Suprapubic skin (tissue), 4 donors: Measurements from ENCODE around the gene POF1B. TPM values are rescaled to one million over a fixed set of nuclear protein-coding genes. Genes with fewer than 3 reads are reported as not detected.

Experiments
- DNase-seq, 2 donors: peaks; one replicate each; pipeline ENCODE4 v3.0.0-alpha.2; 2019; ENCODE audit warnings: low spot score in 2 of 2
- H3K27ac ChIP-seq: fragments of 200-600 bp; sonication (generic); one replicate; pipeline ENCODE4 v1.5.1; 2019
- H3K27me3 ChIP-seq: fragments of 200-600 bp; sonication (generic); one replicate; pipeline ENCODE4 v1.5.1; 2019
- H3K36me3 ChIP-seq: fragments of 200-600 bp; sonication (generic); one replicate; pipeline ENCODE4 v1.5.1; 2019
- H3K4me1 ChIP-seq: fragments of 200-600 bp; sonication (generic); one replicate; pipeline ENCODE4 v1.5.1; 2019
- H3K4me3 ChIP-seq: fragments of 200-600 bp; sonication (generic); one replicate; pipeline ENCODE4 v1.5.1; 2019; ENCODE audit warnings: mild to moderate bottlenecking
- H3K9me3 ChIP-seq: fragments of 200-600 bp; sonication (generic); one replicate; pipeline ENCODE4 v1.5.1; 2019
- CTCF ChIP-seq, 2 donors: fragments of 200-600 bp in 1 of 2; fragments of 450-650 bp in 1 of 2; sonication (generic) in 1 of 2; IDR thresholded peaks; one replicate each; pipeline ENCODE4 v1.5.1; 2016 to 2019; ENCODE audit warnings: antibody characterized with exemption in 2 of 2, mild to moderate bottlenecking in 1 of 2, moderate library complexity in 1 of 2
- EP300 ChIP-seq: sonication (generic); formaldehyde crosslinking; IDR thresholded peaks from one replicate; pipeline ENCODE4 v1.6.1; 2017; ENCODE audit warnings: antibody characterized with exemption
- POLR2A ChIP-seq, 2 donors: fragments of 450-650 bp; IDR thresholded peaks; one replicate each; pipeline ENCODE4 v1.6.1; 2017; ENCODE audit warnings: antibody characterized with exemption in 2 of 2, mild to moderate bottlenecking in 2 of 2, moderate library complexity in 2 of 2
- POLR2AphosphoS5 ChIP-seq, 3 donors: sonication (generic); formaldehyde crosslinking; IDR thresholded peaks; one replicate each; pipeline ENCODE4 v1.6.1; 2017; ENCODE audit warnings: antibody characterized with exemption in 3 of 3
- WGBS: methylation state at CpG from one replicate; pipeline ENCODE4 v1.1.5; 2018; 5-methylcytosine and 5-hydroxymethylcytosine counted together
- total RNA-seq, 4 donors: library from RNA; depleted of rRNA; stranded (reverse); fragments of >200 nt; gene quantifications; one replicate each; pipeline ENCODE4 v1.1.0, GENCODE V29; 2016

The POF1B gene
- total RNA-seq, 4 donors from 2014 or later: 139 to 330 (median 304) TPM

DNA sequence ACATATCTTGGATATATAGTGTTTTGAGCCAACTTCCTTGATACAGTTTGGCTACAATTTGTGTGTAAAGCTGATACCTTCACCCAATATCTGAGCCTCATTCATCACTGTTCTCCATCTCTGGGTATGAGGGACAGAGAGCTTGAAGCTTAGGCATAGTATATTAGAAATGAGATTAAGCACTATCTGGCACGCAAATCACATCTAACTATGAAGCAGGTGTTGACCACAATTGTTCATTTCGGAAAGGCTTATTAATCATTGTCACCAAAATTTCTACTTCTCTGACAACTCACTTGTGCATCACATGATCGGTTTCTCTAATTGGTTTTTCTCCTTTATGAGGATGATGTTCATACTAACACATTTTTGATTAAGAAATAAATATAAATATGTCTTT, 2.1 kb upstream of the POF1B start:
- Histone ChIP-seq H3K9me3 (no peaks in the 10 kb centered on the region), H3K4me1 (no peaks in the 10 kb centered on the region), H3K36me3 (no peaks in the 10 kb centered on the region), H3K4me3 (no peak overlapping the region), H3K27me3 (no peaks in the 10 kb centered on the region), H3K27ac (no peak overlapping the region)
- no peak for DNase-seq
- 61% methylated on average over 3 of the region's 3 CpGs for WGBS
- TF ChIP-seq CTCF (IDR thresholded peaks at IDR 0.05) (no peak), POLR2A (IDR thresholded peaks at IDR 0.05) (no peak), POLR2AphosphoS5 (IDR thresholded peaks at IDR 0.05) (no peak), EP300 (no peak)

DNA sequence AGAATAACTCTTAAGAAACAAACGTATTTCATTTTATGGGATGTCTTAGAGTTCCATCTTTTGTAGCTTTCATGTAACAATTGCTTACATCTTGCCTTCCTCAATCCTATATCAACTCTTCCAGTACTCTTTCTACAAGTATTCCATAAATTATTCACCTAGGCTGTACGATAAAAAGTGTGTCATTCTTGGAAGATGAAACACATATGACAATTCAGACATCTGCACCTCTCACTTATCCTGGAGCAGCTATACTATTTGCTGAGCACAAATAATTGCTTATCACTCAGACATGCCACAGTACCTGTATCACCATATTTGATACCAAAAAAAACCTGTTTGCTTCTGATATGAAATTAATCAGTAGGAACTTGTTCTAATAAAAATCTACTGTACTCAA, 1.0 kb downstream of the POF1B start:
- WGBS: 44% methylated on average over 2 of the region's 2 CpGs
- Histone ChIP-seq H3K27ac (peak overlapping the region; percentile 74), H3K4me3 (peak overlapping the region; percentile 40), H3K27me3 (no peaks in the 10 kb centered on the region), H3K9me3 (no peaks in the 10 kb centered on the region), H3K36me3 (no peaks in the 10 kb centered on the region), H3K4me1 (no peaks in the 10 kb centered on the region)
- TF ChIP-seq POLR2AphosphoS5 (IDR thresholded peaks at IDR 0.05): no peak
- no peak for TF ChIP-seq EP300
- no peak for TF ChIP-seq POLR2A (IDR thresholded peaks at IDR 0.05)
- no peak for TF ChIP-seq CTCF (IDR thresholded peaks at IDR 0.05)
- no peak for DNase-seq

DNA sequence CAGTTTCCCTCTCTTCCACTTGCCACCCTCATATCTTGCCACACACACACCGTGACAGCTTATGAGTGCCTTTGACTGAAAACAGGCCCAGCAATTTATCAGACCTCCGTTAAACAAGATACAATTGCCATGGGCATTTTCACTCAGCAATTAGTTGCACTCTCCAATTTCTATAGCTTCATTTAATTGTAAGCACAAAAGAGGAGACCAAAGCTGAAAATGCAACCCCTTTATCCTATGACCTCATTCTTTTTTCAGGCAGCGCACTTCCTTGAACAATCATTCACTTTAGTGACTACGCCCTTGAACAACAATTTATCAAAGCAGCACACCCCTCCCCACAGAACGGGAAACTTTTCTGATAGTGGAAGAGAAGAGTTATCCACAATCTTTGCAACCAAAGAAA, 4.1 kb downstream of the POF1B start:
- Histone ChIP-seq H3K4me1 (no peaks in the 10 kb centered on the region), H3K9me3 (no peaks in the 10 kb centered on the region), H3K4me3 (peak overlapping the region; percentile 9), H3K36me3 (no peaks in the 10 kb centered on the region), H3K27me3 (no peaks in the 10 kb centered on the region), H3K27ac (no peak overlapping the region)
- 38% methylated on average over 5 of the region's 5 CpGs for WGBS
- no peak for DNase-seq
- no peak for TF ChIP-seq EP300
- TF ChIP-seq POLR2AphosphoS5 (IDR thresholded peaks at IDR 0.05): no peak
- no peak for TF ChIP-seq POLR2A (IDR thresholded peaks at IDR 0.05)
- no peak for TF ChIP-seq CTCF (IDR thresholded peaks at IDR 0.05)

DNA sequence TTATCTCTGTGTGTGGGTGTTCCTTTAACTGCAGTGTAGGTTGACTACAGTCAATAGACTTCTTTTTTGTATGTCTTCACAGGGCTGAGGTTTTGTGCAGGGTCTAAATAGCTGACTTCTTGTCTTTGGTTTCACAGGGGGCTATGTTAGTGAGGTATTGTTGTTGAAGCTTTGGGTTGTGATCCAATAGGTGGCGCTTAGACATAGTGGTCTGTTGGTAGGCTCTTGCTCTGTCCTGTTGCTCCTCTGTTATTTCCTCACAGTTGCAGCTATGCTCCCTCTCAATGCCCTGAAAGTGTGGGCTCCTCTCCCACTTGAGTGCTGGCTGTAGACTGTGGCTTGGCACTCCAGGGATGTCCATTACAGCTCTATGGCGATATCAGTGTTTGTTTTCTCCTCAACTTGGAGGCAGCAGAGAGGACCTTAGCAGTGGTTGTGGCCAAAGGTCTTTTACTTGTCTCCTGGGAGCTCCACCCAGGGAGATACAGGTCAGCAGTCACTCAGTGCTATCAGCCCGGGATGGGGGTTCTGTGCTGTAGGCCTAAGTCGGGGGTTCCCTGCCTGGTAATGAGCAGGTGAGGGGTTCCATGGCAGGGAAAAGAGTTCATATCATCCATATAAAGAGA, 14.0 kb downstream of the POF1B start:
- no peak for TF ChIP-seq POLR2AphosphoS5 (IDR thresholded peaks at IDR 0.05)
- TF ChIP-seq EP300: no peak
- TF ChIP-seq POLR2A (IDR thresholded peaks at IDR 0.05): no peak
- TF ChIP-seq CTCF (IDR thresholded peaks at IDR 0.05): no peak
- H3K4me3 ChIP-seq: no peak overlapping the region
- no peak for DNase-seq
- H3K4me1 ChIP-seq: no peaks in the 10 kb centered on the region
- no peak overlapping the region for H3K27ac ChIP-seq
- WGBS: 52% methylated on average over 4 of the region's 4 CpGs
- H3K36me3 ChIP-seq: no peaks in the 10 kb centered on the region
- no peaks in the 10 kb centered on the region for H3K27me3 ChIP-seq
- no peaks in the 10 kb centered on the region for H3K9me3 ChIP-seq

DNA sequence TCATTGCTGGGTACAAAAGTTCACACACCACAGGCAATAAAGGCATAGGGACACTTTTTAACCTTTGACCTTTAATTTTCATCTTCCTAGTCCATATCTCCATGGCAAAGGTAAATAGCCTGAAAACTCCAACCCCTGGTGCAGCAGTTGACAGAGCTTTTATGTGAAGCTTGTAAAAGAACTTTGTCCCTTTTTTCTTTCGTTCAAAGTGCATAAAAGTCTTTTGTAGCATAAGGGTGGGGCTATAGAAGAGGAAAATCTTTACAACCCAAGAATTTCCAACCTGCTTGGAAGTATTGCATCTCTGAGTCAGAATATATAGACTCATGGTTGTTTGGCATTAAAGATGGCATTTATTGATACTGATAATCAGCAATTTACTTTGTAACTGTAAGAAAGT, 20.4 kb downstream of the POF1B start:
- Histone ChIP-seq H3K4me1 (no peaks in the 10 kb centered on the region), H3K27ac (no peak overlapping the region), H3K27me3 (no peaks in the 10 kb centered on the region), H3K36me3 (no peaks in the 10 kb centered on the region), H3K4me3 (no peak overlapping the region), H3K9me3 (no peaks in the 10 kb centered on the region)
- TF ChIP-seq CTCF (IDR thresholded peaks at IDR 0.05): no peak
- no peak for TF ChIP-seq EP300
- TF ChIP-seq POLR2AphosphoS5 (IDR thresholded peaks at IDR 0.05): no peak
- TF ChIP-seq POLR2A (IDR thresholded peaks at IDR 0.05): no peak
- no peak for DNase-seq
- 48% methylated on average over 1 of the region's 1 CpG for WGBS
